ENCODE measurements around the gene PRLH. TPM values are rescaled to one million over a fixed set of nuclear protein-coding genes. Genes with fewer than 3 reads are reported as not detected.
"Not testable (repeated sequence)": the region's sequence is repeated elsewhere in the genome, so short reads cannot be mapped to it uniquely, and the experiment has no call there.

Gene PRLH
- polyA plus RNA-seq, 4 donors, result not detected

DNA sequence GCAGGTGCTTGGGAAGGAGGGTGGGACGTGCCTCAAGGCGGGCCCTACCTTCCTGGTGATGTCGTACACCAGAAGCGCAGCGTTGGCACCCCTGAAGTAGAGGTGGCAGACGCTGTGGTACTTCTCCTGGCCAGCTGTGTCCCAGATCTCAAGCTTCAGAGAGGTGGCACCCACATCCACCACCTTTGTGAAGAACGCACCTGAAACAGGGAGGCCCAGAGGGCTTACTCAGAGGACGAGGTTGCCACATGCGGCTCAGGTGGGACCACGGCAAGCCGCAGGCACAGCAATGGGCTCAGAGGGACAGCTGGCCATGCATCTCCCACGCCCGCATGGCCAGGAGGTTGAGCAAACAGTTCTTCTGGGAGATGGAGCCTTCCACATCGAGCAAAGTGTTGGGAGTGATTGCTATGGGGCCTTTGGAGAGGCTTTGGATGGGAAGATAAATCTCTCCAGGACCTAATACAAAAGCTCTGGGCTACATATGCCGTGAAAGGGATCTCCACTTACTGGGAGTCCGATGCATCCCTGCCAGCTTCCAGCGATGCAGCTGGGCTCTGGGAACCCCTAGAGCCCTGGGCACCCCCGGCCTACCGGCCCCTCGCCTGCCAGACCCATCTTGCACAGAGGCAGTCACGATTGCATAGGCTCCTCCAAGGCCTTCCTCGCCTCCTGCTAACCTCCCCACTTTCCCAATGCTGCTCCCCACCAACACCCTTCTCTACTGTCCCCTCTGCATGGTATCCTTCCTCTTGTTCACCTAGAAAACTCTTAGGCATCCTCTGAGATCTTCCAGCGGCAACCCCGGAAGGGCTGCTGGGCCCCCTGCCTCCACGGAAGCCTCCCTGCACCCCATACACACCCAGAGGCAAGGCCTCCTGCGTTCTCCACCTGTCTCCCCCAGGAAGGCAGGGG, 11.8 kb downstream of the PRLH start:
- DNase-seq (ENCODE audit: low read depth in 4 of 4, low spot score in 3 of 4), result no peak

DNA sequence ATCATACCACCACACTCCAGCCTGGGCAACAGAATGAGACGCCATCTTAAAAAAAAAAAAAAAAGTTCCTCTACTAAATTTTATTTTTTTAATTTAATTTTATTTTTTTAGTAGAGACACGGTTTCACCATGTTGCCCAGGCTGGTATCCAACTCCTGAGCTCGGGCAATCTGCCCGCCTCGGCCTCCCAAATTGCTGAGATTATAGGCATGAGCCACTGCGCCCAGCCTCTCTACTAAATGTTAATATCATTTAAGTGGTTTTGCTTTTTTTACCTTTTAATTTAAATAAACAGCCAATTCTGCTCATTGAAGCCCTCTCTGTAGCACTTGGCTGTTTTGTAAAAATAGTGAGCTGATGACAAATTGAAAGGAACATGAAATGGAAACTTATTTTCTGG, 15.0 kb downstream of the PRLH start:
- no peak for DNase-seq (ENCODE audit: low read depth in 4 of 4, low spot score in 3 of 4)

DNA sequence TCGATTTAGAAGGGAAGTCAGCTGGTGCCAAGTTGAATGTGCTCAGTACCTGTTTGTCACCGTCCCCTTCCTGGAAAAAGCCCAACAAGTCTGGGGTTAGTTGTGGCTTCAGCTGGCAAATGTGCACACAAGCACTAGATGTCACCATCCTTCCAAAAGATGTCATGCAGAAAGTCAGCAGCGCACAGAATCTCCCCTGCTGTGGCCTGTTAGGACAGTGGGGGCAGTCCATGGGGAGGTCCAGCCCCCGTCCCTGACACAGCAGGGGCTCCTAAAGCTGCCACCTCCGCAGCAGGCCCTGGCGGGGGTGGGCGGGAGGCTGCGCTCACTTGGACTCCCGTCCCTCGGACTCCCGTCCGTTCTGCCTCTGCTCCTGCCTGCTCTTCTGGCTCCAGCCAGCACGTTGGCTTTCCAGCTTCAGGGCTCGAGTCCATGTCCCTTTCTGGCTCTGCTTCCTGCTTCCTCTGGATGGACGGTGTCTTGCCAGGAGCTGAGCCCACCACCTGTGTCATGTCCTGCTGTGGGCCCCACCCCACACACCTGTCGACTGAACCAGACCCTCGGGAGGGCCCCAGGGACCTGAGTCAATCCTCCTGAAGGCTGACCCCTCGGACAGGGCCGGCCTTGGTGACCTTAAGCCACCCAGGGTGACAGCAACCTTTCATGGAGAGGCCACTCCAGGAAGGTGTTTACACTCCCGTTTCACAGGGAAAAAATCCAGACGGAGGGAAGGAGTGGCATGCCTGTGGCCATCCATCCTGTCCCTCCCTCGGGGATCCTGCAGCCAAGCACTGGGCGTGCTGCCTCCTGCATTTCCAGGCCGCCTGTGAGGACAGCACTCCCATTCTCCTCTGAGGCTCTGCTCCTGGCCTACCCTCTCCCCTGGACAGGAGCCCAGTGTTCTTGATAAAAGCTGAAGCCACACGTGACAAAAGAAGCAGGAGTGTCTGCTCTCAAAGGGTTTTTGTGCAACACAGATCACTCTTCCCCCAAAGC, 15.7 kb downstream of the PRLH start:
- peak in 1 of 4 donors; percentile 52 for DNase-seq (ENCODE audit: low read depth in 4 of 4, low spot score in 3 of 4)

GRCh38 chr2:237583385-237584295, 17.3 kb downstream of the PRLH start:
- no peak for DNase-seq (ENCODE audit: low read depth in 4 of 4, low spot score in 3 of 4)

GRCh38 chr2:237585590-237586221, 19.3 kb downstream of the PRLH start:
- DNase-seq (ENCODE audit: low read depth in 4 of 4, low spot score in 3 of 4), result no peak

DNA sequence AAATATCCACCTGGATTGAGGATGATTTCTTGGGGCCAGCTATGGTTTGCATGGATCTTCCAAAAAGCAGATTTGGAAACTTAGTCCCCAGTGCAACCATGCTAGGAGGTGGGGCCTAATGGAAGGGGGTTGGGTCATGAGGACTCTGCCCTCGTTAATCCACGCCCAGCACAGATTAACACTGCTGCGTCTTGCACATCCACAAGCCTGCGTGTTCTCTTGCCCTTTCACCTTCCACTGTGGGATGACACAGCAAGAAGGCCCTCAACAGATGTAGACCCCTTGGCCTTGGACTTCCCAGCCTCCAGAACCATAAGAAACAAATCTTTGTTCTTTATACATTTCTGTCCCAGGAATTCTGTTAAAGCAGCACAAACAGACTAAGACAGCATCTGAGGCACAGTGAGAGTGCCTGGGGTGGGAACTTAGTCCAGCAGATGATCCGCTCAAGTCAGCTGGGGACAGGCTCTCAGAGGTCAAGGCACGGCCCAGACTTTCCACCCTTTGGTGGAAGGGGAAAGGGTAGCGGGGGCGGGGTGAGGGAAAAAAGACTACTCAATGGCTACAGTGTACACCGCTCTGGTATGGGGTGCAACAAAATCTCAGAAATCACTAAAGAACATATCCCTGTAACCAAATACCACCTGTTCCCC, 21.8 kb downstream of the PRLH start:
- no peak for DNase-seq (ENCODE audit: low read depth in 4 of 4, low spot score in 3 of 4)

DNA sequence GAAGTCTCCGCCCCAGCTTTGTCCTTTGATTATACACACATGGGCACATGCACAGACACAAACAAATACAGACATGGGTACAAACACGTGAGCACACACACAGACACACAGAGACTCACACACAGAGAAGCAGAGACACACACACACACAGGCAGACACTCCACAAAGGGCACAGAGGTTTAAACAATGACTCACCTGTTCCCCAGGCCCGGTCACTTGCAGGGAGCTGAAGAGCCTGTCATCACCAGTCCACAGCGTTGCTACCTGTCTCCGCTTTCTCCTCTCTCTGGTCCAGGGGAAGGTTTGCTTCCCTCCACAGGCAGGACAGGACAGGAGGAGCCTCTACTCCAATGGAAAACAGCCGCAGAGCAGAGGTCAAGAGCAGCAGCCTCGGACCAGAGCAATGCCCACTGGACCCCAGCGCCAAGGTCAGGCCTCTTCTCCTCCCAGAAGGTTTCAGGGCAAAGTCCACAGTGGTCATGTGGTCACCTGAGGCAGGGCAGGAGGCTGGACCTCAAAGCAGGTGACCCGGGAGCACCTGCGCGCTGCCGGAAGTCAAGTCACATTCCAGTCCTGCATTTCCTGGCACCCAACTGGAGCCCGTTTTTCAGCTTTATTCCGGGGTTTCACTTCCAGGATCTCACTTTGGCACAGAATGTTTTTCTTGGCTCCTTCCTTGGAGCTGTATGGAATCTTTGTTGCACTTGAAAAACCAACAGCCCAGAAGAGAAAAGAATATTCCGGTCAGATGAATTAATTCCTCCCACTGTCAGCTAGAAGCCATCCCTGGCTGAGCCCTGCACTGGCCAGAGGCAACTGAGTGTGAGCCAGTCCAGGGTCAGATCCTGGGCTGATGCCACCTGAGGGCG, 24.1 kb downstream of the PRLH start, which contains the start of gene RAB17:
TSS of gene RAB17 (minus strand) at position 463 of the 869 bp plus-strand sequence. CDS start 4,580 bp downstream, outside the sequence.
- no peak for DNase-seq (ENCODE audit: low read depth in 4 of 4, low spot score in 3 of 4)

GRCh38 chr2:237591141-237591881, 24.9 kb downstream of the PRLH start:
- DNase-seq (ENCODE audit: low read depth in 4 of 4, low spot score in 3 of 4), result no peak

DNA sequence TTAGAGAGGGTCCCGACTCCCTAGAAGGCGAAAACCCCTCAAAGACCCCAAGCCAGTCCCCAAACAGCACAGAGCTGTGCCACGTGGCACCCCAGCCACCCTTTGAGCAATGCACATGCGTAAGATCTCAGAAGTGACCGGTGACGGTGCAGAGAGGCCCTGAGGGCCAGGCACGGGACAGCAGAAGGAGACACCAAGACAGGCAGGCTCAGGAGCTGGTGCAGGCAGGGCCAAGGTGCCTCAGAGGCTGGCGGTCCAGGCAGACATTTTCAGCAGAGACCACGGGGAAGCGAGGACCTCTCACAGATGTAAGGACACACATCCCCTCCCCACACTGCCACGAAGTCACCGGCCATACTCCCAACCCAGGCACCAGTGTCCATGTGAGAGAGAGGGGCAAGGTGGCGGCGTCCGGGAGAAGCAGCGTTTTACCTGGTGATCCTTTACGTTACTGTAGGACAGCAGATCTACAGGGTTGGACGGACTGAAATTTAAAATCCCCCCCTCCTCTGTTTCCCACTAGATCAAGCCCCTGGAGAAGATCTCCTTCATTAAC, 26.1 kb downstream of the PRLH start:
- no peak for DNase-seq (ENCODE audit: low read depth in 4 of 4, low spot score in 3 of 4)

DNA sequence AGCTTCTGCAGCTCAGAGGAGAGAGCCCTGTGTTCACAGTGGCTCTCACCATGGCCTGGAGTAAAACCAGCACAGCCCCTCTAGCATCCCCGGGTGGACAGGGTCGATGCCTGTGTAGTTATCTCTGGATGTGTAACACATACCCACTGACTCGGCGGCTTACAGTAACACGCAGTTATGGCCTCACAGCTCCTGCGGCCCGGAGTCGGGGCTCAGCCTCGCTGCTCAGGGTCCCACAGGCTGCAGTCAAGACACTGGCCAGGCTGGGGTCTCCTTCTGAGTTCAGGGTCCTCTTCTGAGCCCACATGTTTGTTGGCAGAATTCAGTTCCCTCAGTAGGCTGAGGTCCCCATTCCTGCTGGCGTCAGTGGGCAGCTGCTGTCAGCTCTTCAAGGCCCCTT, 26.7 kb downstream of the PRLH start:
- DNase-seq (ENCODE audit: low read depth in 4 of 4, low spot score in 3 of 4), result no peak

DNA sequence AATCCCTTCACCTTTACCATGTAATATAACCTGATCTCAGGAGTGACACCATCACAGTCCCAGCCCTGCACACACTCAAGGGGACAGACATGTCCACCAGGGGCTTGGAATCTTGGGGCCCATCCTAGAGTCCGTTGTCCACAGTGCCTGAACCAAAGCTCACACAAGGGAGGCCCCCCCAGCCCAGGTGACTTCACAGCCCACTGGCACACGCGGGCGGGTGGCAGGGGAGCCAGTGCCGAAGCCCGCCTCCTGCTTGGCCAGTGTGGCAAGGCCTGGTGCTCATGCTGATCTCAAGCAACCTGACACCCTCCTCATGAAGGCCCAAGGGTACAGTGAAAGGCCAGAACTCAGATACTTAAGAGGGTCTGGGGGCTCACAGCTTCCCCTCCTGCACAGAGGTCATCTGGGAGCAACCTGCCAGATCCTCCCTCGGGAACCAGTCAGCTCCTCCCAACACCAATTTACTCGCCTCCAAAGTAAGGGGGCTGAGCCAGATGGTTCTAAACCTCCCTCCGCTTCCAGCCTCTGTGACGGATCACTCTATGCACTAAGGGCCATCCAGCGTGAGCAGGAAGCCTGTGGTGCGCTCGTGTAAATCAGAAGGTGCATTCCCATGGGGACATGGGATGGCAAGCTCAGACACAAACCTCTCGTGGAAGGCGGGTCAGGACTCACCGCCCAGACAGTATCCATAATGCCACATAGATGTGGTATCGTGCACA, 27.4 kb downstream of the PRLH start:
- DNase-seq (ENCODE audit: low read depth in 4 of 4, low spot score in 3 of 4), result no peak

- DNase-seq (ENCODE audit: low read depth in 4 of 4, low spot score in 3 of 4), result no peak
Observed at GRCh38 chr2:237594514-237594871, 28.1 kb downstream of the PRLH start.

DNA sequence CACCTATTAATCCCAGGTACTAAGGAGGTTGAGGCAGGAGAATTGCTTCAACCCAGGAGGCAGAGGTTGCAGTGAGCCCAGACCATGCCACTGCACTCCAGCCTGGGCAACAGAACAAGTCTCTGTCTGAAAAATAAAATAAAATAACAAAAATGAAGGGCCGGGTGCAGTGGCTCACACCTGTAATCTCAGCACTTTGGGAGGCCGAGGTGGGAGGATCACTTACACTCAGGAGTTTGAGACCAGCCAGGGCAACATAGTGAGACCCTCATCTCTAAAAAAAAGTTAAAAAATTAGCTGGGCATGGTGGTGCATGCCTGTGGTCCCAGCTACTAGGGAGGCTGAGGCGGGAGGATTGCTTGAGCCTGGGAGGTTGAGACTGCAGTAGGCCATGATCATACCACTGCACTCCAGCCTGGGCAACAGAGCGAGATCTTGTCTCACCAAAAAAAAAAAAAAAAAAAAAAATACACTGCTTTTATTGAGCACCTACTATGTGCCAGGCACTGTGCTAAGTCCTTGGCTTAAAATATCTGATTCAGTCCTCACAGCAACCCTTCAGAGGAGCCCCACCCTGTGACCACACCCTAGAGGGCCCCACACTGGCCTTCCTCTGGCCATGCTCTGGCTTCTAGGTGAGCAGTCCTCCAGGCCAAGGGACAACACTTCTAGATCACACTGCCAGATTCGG, 29.6 kb downstream of the PRLH start:
- DNase-seq (ENCODE audit: low read depth in 4 of 4, low spot score in 3 of 4), result not testable (repeated sequence)

- DNase-seq (ENCODE audit: low read depth in 4 of 4, low spot score in 3 of 4), result no peak
Observed at GRCh38 chr2:237596520-237597195, 30.3 kb downstream of the PRLH start.
